Kidney capillary endothelial cell (primary cell): ENCODE measurements around the gene IFT20.

Experiments
- DNase-seq: peaks from one replicate; pipeline ENCODE4 v3.0.0-alpha.2; 2018; ENCODE audit warnings: low spot score

IFT20 gene, protein sequence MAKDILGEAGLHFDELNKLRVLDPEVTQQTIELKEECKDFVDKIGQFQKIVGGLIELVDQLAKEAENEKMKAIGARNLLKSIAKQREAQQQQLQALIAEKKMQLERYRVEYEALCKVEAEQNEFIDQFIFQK

DNA sequence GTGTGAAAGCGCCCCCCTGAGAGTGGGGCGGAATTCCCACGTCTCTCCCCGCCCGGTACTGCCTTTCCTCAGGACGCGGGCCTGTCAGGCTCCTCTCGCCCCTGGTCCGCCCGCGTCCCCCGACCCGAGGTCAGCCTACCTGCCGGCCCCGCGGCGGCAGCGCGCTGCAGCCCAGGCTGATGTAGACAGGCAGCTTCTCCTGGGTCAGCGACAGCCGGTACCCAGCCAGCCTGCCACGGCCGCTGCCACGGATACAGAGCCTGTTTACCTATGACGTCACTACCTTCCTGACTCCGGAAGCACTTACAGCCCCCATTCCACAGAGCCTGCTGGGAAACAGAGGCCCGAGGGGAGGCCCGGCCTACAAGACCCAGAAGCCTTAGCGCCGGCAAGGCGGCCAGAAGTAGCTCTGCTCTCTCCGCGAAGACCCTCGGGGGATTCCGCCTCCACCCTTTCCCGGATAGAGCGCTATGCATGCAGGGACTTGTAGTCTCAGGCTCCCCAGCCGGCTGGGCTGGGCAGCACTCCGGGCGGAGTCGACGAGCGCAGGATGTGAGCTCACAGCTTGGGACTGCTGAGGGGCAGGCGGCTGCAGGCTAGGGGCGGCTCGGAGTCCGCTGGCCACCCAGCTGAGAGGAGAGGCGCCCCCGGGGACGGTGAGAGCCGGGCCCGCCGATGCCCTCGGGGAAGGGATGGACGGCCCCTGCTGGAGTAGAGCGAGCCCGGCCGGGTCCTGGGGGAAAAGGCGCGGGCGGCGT lies at the start of gene IFT20, which contains the start of gene TNFAIP1:
Gene IFT20 (minus strand): TSS at position 272 of the 758 bp plus-strand sequence. CDS start 3,487 bp downstream, outside the sequence.
Gene TNFAIP1 (plus strand): TSS at position 561 of the 758 bp plus-strand sequence. CDS start 3,761 bp downstream, outside the sequence.
- peak; percentile 100 for DNase-seq

DNA sequence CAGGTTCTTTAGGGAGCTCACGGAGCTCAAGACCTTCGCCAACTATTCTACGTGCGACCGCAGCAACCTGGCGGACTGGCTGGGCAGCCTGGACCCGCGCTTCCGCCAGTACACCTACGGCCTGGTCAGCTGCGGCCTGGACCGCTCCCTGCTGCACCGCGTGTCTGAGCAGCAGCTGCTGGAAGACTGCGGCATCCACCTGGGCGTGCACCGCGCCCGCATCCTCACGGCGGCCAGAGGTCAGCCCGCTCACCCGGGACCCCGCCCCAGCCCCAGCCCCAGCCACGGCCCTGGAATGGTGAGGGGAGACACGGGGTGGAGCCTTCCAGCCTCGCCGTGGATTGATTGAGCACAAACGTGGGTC lies 49.7 kb upstream of the IFT20 start:
- no peak for DNase-seq

DNA sequence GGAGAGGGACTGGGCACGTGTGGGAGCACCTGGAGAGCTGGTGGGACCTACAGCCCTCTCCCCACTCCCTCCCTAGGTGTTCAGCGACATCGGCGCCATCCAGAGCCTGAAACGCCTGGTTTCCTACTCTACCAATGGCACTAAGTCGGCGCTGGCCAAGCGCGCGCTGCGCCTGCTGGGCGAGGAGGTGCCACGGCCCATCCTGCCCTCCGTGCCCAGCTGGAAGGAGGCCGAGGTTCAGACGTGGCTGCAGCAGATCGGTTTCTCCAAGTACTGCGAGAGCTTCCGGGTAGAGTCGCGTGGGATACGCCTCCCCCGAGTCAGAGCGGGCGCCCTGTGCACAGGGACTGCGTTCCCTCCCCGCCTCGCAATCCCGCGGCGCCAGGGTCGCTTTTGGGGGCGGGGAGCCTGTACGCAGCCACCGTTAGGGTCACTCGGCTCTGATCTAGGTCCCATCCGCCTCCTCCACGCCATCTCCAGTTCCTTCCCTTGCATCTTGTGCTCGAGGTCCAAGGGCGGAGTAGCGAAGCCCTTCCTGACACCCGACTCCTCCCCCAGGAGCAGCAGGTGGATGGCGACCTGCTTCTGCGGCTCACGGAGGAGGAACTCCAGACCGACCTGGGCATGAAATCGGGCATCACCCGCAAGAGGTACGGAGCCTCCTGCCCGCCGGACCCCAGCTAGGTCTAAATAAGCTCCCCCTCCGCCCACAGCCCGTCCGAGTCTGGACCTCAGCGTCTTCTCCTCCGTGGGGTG lies 49.2 kb upstream of the IFT20 start:
- DNase-seq = no peak

DNA sequence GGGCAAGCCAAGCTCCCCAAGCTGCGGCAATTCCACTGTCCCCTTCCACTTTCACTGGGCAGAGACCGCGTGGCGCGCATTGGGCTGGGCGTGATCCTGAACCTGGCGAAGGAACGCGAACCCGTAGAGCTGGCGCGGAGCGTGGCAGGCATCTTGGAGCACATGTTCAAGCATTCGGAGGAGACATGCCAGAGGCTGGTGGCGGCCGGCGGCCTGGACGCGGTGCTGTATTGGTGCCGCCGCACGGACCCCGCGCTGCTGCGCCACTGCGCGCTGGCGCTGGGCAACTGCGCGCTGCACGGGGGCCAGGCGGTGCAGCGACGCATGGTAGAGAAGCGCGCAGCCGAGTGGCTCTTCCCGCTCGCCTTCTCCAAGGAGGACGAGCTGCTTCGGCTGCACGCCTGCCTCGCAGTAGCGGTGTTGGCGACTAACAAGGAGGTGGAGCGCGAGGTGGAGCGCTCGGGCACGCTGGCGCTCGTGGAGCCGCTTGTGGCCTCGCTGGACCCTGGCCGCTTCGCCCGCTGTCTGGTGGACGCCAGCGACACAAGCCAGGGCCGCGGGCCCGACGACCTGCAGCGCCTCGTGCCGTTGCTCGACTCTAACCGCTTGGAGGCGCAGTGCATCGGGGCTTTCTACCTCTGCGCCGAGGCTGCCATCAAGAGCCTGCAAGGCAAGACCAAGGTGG lies 46.0 kb upstream of the IFT20 start:
- DNase-seq = peak; percentile 44

DNA sequence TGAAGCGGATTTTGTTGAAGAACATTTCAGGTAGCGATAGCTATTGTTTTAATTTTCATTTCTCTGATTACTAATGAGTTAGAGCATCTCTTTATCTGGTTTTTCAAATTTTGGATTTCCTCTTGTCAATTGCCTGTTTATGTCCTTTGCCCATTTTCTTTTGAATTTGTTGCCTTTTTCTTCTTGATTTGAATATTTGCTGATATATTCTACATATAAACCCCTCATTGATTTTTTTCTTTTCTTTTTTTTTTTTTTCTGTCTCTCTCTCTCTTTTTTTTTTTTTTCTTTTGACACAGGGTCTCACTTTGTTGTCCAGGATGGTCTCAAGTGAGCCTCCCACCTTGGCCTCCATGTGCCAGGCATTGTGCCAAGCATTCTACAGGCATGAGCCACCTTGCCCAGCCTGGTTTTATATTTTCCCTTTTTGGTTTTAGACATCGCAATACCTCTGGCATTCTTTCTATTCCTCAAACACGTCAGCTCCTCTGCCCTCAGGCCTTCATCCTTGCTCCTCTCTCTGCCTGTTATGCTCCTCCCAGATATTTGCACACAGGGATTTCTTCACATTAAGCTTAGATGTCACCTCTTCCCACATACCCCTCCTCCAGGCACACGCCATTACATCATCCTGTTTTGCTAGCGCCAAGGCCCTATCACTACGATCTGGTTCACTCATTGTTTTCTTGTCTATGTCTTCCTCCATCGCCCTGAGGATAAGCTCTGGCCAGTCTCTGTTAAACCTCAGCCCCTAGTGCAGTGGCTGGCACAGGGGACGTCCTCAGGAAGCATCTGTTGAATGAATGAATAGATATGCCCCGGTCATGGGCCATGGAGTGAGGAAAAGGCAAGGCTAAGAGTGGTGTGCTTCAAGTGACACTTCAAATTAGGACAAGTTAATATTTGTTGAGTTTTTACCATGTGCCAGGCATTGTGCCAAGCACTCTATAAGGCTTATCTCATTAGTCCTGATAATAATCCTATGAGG lies 44.8 kb upstream of the IFT20 start:
- no peak for DNase-seq

DNA sequence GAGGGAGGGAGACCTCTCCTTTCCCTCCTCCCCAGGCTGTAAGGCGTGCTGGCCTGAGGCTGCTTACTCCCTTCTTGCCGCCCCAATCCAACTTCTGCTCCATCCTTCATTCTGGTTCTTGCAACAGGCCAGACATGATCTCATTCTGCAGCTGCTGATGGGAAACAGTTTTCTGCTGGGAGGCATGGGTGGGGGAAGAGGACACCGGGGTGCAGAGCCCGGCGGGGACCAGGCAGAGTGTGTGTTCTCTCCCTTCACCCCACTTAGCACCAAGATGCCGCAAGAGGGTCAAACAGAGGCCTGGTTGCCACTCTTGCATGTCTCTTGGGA lies 37.6 kb upstream of the IFT20 start:
- DNase-seq = no peak

DNA sequence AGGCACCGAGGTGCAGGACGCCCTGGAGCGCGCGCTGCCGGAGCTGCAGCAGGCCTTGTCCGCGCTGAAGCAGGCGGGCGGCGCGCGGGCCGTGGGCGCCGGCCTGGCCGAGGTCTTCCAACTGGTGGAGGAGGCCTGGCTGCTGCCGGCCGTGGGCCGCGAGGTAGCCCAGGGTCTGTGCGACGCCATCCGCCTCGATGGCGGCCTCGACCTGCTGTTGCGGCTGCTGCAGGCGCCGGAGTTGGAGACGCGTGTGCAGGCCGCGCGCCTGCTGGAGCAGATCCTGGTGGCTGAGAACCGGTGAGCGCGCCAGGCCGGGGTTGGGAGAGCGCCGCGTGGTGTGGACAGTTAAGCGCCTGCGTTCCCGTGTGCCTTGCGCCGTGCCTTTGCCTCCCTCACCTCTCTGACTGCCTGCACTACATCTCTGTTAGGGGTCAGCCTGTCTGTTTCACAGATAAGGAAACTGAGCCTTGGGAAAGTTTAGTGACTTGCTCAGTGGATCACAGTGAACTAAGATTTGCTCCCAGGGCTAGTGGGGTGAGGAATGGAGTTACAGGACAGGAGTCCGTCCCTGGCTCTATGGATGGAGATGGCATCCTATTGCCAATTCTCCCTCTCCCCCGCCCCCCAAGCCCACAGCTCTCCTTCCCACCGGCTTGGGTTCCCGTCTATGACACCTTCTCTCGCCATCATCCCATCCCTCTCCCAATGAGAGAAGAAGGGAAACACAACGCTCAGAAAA lies 37.1 kb upstream of the IFT20 start:
- DNase-seq = no peak

DNA sequence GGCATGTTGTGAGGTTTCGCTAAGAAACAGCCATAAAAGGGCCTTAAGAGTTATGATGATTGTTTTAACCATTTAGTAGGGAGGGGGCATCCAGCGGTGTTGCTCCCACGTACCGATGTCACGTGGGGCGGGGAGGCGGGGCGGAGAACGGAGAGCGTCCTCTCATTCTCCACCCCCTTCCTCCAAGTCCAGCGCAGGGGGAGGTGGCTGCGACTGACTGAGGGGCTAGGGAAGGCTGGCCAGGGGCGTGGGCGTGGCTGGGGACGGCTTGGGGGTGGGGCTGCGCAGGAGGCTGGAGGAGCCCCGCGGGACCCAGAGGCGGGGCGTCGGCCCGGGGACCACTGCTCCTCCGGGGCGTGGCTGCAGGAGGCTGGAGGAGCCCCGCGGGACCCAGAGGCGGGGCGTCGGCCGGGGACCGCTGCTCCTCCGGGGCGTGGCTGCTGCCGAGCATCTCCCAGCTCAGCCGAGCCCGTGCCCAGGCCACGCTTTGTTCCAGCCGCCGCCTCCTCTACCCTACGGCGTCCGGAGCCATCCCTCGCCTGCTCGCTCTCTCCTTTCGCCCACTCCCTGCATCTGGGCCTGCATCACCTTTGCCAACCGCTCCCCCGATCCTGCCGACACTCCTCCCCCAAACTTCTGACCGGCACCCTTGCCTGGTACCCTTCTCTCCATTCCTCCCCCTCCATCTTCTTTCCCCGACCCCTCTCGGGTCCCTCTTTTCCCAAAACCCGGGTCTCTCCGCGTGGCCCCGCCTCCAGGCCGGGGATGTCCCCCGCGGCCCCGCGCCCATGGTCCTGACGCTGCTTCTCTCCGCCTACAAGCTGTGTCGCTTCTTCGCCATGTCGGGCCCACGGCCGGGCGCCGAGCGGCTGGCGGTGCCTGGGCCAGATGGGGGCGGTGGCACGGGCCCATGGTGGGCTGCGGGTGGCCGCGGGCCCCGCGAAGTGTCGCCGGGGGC lies 36.3 kb upstream of the IFT20 start, which contains the start of gene SARM1:
Gene SARM1 (plus strand): TSS at position 450 of the 958 bp plus-strand sequence. CDS start 339 bp downstream, at position 789.
- no peak for DNase-seq

DNA sequence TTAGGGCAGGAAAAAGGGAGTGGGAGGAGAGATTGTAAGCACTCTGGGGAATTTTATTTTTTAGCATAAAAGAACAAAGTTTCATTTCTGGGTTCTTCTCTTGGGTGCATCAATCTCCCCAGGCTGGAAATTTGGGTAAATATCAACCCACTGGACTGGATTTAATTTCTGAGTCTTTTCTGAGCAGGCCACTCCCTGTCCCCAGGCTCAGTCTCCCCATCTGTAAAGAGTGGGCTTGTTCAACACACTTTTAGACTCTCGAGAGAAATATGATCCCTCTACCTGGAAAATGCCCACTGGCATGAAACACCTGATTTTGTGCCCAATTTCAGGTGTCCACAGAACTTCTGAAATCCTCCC lies 35.5 kb upstream of the IFT20 start:
- DNase-seq = no peak

DNA sequence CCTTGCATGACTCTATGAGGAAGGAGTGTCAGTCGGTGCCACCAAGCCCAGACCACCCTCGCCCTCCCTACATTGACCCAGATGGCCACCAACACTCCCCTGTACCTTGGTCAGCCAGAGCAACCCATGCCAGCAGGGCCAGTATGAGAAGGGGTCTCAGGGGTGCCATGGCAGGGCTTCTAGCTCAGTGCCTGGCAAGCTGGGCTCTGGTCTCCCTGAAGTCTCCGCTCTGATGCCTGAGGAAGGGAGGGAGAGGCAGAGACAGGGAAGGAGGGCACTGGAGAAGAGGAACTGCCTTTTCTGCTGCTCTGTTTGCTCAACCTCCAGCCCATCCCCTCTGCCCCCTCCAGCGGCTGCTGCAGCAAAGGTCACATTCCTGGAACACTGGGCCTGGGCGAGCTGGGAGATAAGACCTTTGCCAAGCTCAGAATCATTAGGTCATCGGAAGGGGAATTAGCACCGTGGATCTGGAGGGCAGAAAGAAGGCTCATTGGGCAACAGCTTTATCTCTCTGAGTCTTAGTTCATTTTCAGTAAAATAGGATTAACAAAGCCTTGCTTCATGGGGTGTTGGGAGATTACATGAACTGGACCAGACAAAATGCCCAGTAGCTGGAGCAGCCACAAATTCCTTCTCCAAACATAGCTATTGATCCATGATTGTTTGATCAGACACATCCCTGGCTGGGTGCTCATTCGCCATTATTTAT lies 34.9 kb upstream of the IFT20 start, which contains the start of gene VTN:
Gene VTN (minus strand): TSS at position 273 of the 709 bp plus-strand sequence. CDS start 104 bp downstream, at position 169.
- no peak for DNase-seq

DNA sequence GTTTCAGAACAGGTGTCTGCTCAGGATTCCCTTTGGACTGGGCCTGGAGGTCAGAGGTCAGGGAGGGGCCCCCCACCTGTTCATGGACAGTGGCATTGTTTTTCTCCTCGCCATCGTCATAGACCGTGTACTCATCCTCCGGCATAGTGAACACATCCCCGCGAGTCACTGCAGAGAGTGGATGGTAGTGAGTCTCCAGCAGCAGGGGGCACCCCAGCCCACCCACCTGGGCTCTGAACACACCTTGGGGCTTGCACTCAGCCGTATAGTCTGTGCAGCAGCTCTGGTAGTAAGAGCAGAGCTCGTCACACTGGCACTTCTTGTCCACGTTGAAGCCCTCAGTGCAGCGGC lies 34.4 kb upstream of the IFT20 start:
- DNase-seq = no peak

DNA sequence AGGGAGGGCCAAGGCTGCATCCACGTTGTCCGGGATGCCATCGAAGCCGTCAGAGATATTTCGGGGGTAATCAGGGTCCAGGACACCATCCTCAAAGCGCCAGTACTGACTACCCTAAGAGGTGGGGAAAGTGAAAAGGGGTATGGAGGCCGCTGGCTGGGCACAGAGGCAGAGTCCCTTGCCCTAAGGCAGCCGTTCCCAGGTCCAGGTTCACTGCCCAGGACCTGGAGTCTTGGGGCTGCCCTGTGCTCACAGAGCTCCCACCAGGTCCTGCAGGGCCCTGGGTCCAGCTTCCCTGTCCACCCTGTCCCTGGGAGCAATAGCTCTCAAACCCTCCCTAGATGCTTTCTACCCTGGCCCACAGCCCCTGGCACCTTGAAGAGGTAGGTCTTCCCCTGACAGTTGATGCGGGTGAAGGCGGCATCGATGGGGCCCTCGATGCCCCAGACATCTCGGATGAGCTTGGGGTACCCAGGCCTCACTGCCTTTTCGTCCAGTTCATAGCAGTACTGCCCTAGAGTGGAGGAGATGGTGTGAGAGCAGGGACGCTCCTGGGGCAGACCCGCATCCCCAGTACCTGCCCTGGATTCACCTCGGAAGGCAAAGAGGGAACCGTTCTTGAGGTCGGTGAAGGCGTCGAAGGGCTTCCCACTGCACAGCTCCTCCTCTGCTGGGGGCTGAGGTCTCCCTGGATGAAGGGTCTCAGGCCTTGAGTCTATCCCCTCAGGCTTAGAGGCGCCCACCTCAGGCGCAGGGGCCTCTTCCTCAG lies 33.8 kb upstream of the IFT20 start:
- no peak for DNase-seq

DNA sequence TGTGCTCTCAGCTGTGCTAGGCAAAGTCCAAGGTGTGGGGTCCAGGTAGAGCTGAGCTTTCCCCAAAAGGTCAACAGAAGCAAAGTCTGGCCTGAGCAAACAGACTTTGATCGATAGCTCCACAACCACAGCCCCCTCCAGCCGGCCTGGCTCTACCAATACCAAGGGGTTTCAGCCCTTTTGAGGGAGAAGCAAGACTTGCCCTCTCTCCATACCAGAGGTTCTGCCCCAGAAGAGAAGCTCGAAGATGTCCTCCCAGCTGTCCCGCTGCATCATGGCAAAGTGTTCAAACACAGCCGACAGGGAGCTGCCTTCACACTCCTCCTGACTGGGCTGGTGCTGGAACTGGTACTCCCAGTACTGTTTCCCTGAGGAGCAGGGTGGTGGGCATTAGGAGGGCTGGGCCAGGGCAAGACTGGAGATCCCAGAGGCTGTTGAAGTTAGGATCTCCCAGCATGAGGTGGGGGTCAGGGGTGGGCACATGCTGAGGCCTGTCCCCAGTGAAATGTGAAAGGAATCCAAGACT lies 33.1 kb upstream of the IFT20 start:
- DNase-seq = no peak

DNA sequence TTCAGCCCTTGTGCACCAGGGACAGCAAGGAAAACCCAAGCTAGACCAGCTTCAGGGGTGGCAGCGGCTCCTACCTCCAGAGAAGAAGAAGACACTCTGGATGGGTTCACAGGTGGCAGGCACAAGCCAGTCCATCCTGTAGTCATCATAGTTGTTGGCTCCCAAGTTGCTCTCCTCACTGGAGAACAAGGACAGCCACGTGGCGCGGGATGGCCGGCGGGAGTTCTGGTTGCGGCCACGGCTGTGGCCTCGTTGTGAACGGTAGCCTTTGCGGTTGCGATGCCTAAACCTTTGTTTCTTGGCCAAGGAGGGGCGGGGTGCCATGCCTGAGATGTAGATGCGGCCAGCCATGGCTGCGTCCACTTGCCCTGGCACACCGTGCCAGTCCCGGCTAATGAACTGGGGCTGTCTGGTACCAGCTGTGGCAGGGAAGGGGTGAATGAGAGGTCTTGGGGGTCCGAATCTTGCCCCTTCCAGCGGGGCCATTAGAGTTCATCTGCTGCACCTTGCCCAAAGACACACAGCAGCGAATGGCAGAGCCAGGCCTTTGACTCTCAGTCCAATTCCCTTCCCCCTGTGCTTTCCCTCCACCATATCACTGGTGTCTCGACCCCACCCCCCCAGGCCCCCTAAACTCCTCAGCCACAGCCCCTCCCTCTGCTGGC lies 32.5 kb upstream of the IFT20 start:
- DNase-seq = no peak

DNA sequence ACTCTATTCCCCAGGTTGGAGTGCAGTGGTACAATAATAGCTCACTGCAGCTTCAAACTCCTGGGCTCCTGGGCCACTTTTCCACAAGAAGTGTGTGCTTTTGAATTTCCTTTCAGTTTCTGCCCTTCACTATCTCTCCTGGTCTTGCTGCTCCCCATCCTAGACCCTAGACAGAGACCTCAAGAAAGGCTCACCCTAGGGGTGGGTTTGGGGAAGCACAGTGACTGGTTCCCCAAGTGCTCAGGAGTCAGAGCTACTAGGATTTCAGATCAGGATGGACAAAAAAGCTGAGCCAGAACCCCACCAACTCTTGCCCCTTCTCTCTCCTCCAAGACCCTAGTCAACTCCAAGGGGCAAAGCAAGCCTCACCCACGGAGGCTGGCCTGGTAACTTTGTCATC lies 31.3 kb upstream of the IFT20 start:
- no peak for DNase-seq

DNA sequence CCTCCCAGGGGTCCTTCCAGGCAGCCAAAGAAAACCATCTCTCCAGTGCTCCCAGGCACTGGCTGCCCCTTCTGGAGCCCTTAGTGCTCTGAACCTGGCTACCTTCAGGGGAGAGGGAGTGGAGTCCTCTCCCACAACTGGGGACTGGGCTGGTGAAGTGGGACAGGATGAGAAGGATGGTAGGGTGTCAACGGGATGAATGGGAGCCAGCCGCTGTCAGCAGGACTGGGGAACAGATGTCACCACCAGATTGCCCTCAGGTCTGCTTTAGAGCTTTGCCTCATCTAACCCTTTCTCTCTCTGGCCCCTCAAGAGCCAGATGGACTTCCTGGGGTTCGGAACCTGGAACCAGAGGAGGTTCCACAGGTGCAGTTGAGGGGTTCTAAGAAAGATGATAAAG lies 30.2 kb upstream of the IFT20 start:
- DNase-seq = no peak

DNA sequence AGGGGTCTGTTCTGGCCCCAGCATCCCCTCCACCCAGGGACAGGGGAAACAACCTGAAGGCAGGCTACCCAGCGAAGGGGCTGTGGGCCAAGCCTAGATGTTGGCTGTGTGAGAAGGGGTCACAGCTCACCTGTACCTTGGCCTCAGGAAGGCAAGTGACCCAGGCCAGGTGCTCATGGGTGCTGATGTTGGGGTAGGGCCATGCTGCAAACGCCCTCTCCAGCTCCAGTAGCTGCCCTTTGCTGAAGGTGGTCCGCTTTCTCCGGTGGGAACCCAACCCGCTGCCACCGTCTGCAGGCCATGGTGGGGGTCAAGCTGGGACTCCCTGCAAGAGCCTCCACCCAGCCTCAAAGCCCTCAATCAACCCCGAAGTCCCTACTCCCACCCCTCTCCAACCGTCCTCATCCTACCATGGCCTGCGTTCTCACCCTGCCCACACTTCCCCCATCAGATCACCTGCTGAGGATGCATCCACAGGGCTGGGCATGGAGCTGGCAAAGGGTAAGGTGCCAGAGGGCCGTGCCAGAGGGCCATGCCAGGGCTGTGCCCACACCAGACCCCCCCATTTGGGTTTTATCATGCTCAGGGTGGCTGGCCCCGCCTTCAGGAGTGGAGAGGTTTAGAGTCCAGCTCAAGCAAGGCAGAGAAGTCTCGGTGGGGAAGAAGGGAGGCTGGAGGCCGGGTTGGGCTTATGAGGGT lies 29.5 kb upstream of the IFT20 start, which contains the start of gene SEBOX:
Gene SEBOX (minus strand): TSS at position 535 of the 699 bp plus-strand sequence. CDS start 48 bp downstream, at position 487.
- DNase-seq = no peak
